Mesangial cell (primary cell): ENCODE data around the gene HEXIM1. TPM values are rescaled to one million over a fixed set of nuclear protein-coding genes. Genes with fewer than 3 reads are reported as not detected.

Experiments
- total RNA-seq: library from RNA; depleted of rRNA; stranded (reverse); fragments of >200 nt; gene quantifications from 2 replicates; pipeline ENCODE4 v1.2.3, GENCODE V29; 2015

Gene HEXIM1
- 9.6 and 14.8 TPM in 2 replicates for total RNA-seq

GRCh38 chr17:45148183-45149036 lies at the start of gene HEXIM1:
HEXIM1 (plus strand) TSS chr17:45148475; CDS start chr17:45149191, 716 bp downstream.

GRCh38 chr17:45132320-45132571 lies 16.0 kb upstream of the HEXIM1 start, which contains the start of gene PLCD3:
PLCD3 (minus strand) TSS chr17:45132515; CDS start chr17:45132410, 105 bp downstream.

GRCh38 chr17:45135192-45135977 lies 12.9 kb upstream of the HEXIM1 start, which contains the start of gene ACBD4:
ACBD4 (plus strand) TSS chr17:45135687; CDS start chr17:45136145, 458 bp downstream.

DNA sequence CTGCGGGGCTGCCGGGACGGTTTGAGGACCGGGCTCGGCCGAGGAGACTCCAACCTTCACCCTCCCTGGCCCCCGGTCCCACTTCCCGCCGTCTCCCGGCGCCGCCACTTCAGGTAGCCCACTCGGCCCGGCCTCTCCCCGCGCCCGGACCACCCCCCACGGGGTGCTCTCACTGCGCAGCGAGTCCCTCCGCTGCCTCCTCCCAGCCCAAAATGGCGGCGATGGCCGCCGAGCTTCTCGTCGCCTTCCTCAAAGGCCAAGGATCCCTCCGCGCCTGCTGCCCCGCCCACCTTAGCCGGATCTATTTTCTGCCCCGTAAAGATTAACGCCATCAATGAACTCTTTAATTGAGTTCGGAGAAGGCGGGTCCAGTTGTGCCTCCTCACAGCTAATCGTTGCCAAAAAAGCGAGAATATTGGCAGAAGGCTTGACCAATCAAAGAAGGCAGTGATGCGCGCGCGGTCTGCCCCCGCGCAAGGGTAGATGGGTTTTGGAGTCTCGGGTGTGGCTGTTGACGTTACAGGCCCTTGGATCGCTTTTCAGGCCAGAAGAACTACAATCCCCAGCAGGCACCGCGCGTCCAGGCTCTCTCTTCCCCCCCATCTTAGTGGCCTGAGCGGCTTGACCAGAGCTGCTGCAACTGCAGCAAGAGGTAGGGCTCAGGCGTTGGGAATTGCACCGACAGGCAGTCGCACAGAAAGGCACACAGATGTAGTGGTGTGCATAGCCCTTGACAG lies 13.2 kb downstream of the HEXIM1 start, which contains the start of gene HEXIM2:
HEXIM2 (plus strand) TSS at position 588 of the 737 bp plus-strand sequence. CDS start 919 bp downstream, outside the sequence.

Other genes starting within 250 kb of the HEXIM1 start
- gene EFTUD2, start 249.0 kb upstream of the HEXIM1 start, total RNA-seq, result 70.1 and 96.8 TPM in 2 replicates
- 0.38 and 0.49 TPM in 2 replicates for gene GFAP, start 233.0 kb upstream of the HEXIM1 start, total RNA-seq
- gene KIF18B, start 200.7 kb upstream of the HEXIM1 start, total RNA-seq, result 2.4 and 35.8 TPM in 2 replicates
- gene C1QL1, start 180.2 kb upstream of the HEXIM1 start, total RNA-seq, result 2.2 TPM in 1 of 2 replicates, not detected in the other
- 42.5 and 77.6 TPM in 2 replicates for gene DCAKD, start 96.8 kb upstream of the HEXIM1 start, total RNA-seq
- gene NMT1, start 87.2 kb upstream of the HEXIM1 start, total RNA-seq, result 66.0 and 69.9 TPM in 2 replicates
- gene PLCD3, start 16.0 kb upstream of the HEXIM1 start, total RNA-seq, result 74.5 and 178 TPM in 2 replicates
- gene ACBD4, start 12.8 kb upstream of the HEXIM1 start, total RNA-seq, result 2.9 and 10.6 TPM in 2 replicates
- 5.2 and 13.4 TPM in 2 replicates for gene HEXIM2, start 13.4 kb downstream of the HEXIM1 start, total RNA-seq
- gene FMNL1, start 73.4 kb downstream of the HEXIM1 start, total RNA-seq, result 10.6 and 11.4 TPM in 2 replicates
- not detected in 2 replicates for gene SPATA32, start 113.6 kb downstream of the HEXIM1 start, total RNA-seq
- 4.6 and 6.0 TPM in 2 replicates for gene MAP3K14, start 168.5 kb downstream of the HEXIM1 start, total RNA-seq